Measurements from ENCODE around the gene HBS1L. TPM values are rescaled to one million over a fixed set of nuclear protein-coding genes. Genes with fewer than 3 reads are reported as not detected.

The HBS1L gene
- total and polyA plus RNA-seq, 2 of the 4 experiments (the other 2 are of a cell fraction) = 45.1 to 120 TPM

DNA sequence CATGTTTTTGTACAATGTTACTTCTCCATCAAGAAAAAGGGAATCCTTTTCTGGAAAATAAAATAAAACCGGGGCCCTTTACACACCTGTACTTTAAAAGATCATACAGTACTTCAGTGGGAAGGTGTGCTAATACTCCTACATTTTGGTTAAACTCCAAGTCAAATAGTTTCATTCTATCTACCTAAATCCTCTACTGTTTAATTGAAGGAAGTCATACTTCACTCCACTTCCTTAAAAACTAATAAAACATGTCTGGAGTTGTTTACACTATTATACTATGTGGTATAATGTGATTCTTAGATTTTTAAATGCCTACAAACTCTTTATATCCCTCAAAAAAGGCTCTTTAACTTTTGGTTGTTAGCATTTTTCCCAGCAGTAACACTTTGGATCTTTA lies 18.6 kb upstream of the HBS1L start:
- Histone ChIP-seq H3K27ac (ENCODE audit: insufficient read depth, low read length) (no peak overlapping the region), H3K4me3 (ENCODE audit: insufficient read depth, low read depth, low read length) (no peak overlapping the region), H4K20me1 (ENCODE audit: insufficient read depth, low read length) (no peaks in the 10 kb centered on the region), H4K5ac (ENCODE audit: low read depth, low read length) (no peak overlapping the region), H3K4ac (ENCODE audit: low read depth, low read length) (no peak overlapping the region), H2BK20ac (ENCODE audit: low read depth, low read length) (no peak overlapping the region), H3K36me3 (ENCODE audit: control insufficient read depth, insufficient read depth, low read length) (no peaks in the 10 kb centered on the region), H3K4me1 (ENCODE audit: control insufficient read depth, insufficient read depth, low read length) (no peaks in the 10 kb centered on the region), H2BK120ac (ENCODE audit: low read depth, low read length) (no peak overlapping the region), H3K79me1 (ENCODE audit: low read depth in 1 of 2, low read length in 2 of 2) (no peaks in the 10 kb centered on the region), H3K56ac (ENCODE audit: extremely low read depth, insufficient read depth, low read length) (no peak overlapping the region), H2AFZ (replicated peaks; ENCODE audit: low read length, poor library complexity) (no peak overlapping the region), H3K9ac (ENCODE audit: low read depth, low read length) (no peak overlapping the region), H2BK5ac (ENCODE audit: low read depth, low read length, poor library complexity, severe bottlenecking) (no peak overlapping the region), H3K9me3 (ENCODE audit: control insufficient read depth, insufficient read depth, low read length) (no peaks in the 10 kb centered on the region), H4K8ac (ENCODE audit: low read depth in 2 of 2, low read length in 2 of 2) (no peak overlapping the region), H3K27me3 (ENCODE audit: control insufficient read depth, insufficient read depth, low read length) (peaks cover 5% of the 10 kb centered on the region), H3K9me1 (ENCODE audit: insufficient read depth, low read length) (no peaks in the 10 kb centered on the region), H2BK15ac (ENCODE audit: low read depth, low read length) (no peak overlapping the region), H4K91ac (ENCODE audit: insufficient read depth, low read depth, low read length) (no peak overlapping the region), H3K14ac (replicated peaks; ENCODE audit: low read depth, low read length) (no peak overlapping the region), H2AK9ac (replicated peaks; ENCODE audit: low read depth, low read length, poor library complexity) (no peak overlapping the region), H2AK5ac (ENCODE audit: low read depth, low read length) (no peak overlapping the region), H3K23ac (ENCODE audit: low read depth, low read length) (no peak overlapping the region), H3K18ac (ENCODE audit: low read depth, low read length) (no peak overlapping the region), H3K4me2 (ENCODE audit: low read depth, low read length) (no peak overlapping the region)
- TF ChIP-seq CHD1 (IDR thresholded peaks at IDR 0.05; ENCODE audit: low read depth, low read length) (no peak), MXI1 (IDR thresholded peaks at IDR 0.05; ENCODE audit: borderline replicate concordance, low read depth, low read length) (no peak), MAZ (IDR thresholded peaks at IDR 0.05; ENCODE audit: borderline replicate concordance, low read depth, low read length) (no peak), RAD21 (IDR thresholded peaks at IDR 0.05; ENCODE audit: low read length) (no peak), NFE2L2 (IDR thresholded peaks at IDR 0.05; ENCODE audit: low read depth, low read length) (no peak), RCOR1 (IDR thresholded peaks at IDR 0.05; ENCODE audit: insufficient replicate concordance, low read length) (no peak), RFX5 (IDR thresholded peaks at IDR 0.05; ENCODE audit: low read depth, low read length) (no peak), BHLHE40 (IDR thresholded peaks at IDR 0.05; ENCODE audit: low read depth, low read length) (no peak), SMC3 (IDR thresholded peaks at IDR 0.05; ENCODE audit: low read depth, low read length) (no peak), MAFK (IDR thresholded peaks at IDR 0.05; ENCODE audit: low read depth, low read length) (no peak), FOS (IDR thresholded peaks at IDR 0.05; ENCODE audit: low read depth, low read length) (no peak), CEBPB (IDR thresholded peaks at IDR 0.05; ENCODE audit: low read depth, low read length) (no peak)
- TF ChIP-seq, protein P1, sequence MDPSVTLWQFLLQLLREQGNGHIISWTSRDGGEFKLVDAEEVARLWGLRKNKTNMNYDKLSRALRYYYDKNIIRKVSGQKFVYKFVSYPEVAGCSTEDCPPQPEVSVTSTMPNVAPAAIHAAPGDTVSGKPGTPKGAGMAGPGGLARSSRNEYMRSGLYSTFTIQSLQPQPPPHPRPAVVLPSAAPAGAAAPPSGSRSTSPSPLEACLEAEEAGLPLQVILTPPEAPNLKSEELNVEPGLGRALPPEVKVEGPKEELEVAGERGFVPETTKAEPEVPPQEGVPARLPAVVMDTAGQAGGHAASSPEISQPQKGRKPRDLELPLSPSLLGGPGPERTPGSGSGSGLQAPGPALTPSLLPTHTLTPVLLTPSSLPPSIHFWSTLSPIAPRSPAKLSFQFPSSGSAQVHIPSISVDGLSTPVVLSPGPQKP (IDR thresholded peaks at IDR 0.05; ENCODE audit: borderline replicate concordance, low read depth, low read length) = no peak
- TF ChIP-seq, protein P2, sequence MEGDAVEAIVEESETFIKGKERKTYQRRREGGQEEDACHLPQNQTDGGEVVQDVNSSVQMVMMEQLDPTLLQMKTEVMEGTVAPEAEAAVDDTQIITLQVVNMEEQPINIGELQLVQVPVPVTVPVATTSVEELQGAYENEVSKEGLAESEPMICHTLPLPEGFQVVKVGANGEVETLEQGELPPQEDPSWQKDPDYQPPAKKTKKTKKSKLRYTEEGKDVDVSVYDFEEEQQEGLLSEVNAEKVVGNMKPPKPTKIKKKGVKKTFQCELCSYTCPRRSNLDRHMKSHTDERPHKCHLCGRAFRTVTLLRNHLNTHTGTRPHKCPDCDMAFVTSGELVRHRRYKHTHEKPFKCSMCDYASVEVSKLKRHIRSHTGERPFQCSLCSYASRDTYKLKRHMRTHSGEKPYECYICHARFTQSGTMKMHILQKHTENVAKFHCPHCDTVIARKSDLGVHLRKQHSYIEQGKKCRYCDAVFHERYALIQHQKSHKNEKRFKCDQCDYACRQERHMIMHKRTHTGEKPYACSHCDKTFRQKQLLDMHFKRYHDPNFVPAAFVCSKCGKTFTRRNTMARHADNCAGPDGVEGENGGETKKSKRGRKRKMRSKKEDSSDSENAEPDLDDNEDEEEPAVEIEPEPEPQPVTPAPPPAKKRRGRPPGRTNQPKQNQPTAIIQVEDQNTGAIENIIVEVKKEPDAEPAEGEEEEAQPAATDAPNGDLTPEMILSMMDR (conservative IDR thresholded peaks at IDR 0.05; ENCODE audit: low read depth, low read length) = no peak
- TF ChIP-seq, protein P3, sequence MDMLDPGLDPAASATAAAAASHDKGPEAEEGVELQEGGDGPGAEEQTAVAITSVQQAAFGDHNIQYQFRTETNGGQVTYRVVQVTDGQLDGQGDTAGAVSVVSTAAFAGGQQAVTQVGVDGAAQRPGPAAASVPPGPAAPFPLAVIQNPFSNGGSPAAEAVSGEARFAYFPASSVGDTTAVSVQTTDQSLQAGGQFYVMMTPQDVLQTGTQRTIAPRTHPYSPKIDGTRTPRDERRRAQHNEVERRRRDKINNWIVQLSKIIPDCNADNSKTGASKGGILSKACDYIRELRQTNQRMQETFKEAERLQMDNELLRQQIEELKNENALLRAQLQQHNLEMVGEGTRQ (IDR thresholded peaks at IDR 0.05; ENCODE audit: low read depth, low read length) = no peak
- intact Hi-C loops (cut with micrococcal nuclease) (no loop called here), dilution Hi-C loops (cut with HindIII; ENCODE audit: low sequenced_read_pairs, unreplicated experiment) (no loop called here), in situ Hi-C loops (cut with MboI; ENCODE audit: low sequenced_read_pairs) (no loop called here)
- ChIA-PET CTCF (interaction anchor here (0.6 kb wide), 1 partner anchor 12 kb away, joined by 3 read pairs; no protein-coding TSS in a partner anchor), POLR2A (ENCODE audit: unreplicated experiment) (no interaction called here)
- BruUV-seq (replicated peaks) = no TSS peak
- DNase-seq (no peak), ATAC-seq (ENCODE audit: low read depth) (no peak)
- no CpG with 5 or more reads among the region's 1 CpG for WGBS, 2 experiments (ENCODE audit: extremely low coverage in 2 of 2, insufficient read length in 1 of 2)

Data from IMR-90 (cell line).